K562 (cell line): ENCODE data around the gene DUXB. TPM values are rescaled to one million over a fixed set of nuclear protein-coding genes. Genes with fewer than 3 reads are reported as not detected.

ENCODE experiments used
- ATAC-seq: fragments of 200-7000 bp; cut with Tn5 transposase; 3 replicates; pipeline ENCODE4 v1.9.1; 2020; ENCODE audit warnings: moderate library complexity
- BruUV-seq: library from RNA; stranded (reverse); fragments of 400-500 nt; replicated peaks from 2 replicates; lab custom pipeline; 2021; lab: Mats Ljungman, UMichigan
- CTCF ChIA-PET: fragments of 300-600 bp; formaldehyde crosslinking; extraction: SDS; loops from one replicate; lab custom pipeline; 2021; ENCODE audit warnings: low intra/inter-chr PET ratio; lab: Yijun Ruan, JAX
- POLR2A ChIA-PET: fragments of 300-600, 350-650 bp; sonication (Branson Sonifier 250); formaldehyde crosslinking; extraction: SDS; loops from one replicate; lab custom pipeline; 2021; ENCODE audit warnings: antibody characterized with exemption, inconsistent platforms; lab: Yijun Ruan, JAX
- DNase-seq, 4 experiments: peaks; one replicate each; pipeline versions ENCODE4 v3.0.0 to v3.0.0-alpha.2; 2011 to 2018; ENCODE audit warnings: low spot score in 3 of 4, mixed read lengths in 3 of 4; ENCODE audit errors: extremely low read depth in 1 of 4
- FAIRE-seq: peaks from 2 replicates; lab custom pipeline; 2011; peaks lifted over from hg19 to GRCh38; lab: Jason Lieb, UNC
- H2AFZ ChIP-seq: 2 replicates; pipeline ENCODE4 v1.6.0; 2011; ENCODE audit warnings: low read depth, low read length, control low read depth, inconsistent platforms
- H3K27ac ChIP-seq: fragments of 200-600 bp; 3 replicates; pipeline ENCODE4 v1.8.0; 2011; ENCODE audit warnings: low read depth, mild to moderate bottlenecking, control low read depth, inconsistent platforms, low read length, moderate library complexity, mixed read lengths; ENCODE audit errors: extremely low read depth
- H3K27me3 ChIP-seq, 2 experiments: fragments of 300-600 bp in 1 of 2; 2 replicates in 1 of 2; 3 replicates in 1 of 2; pipeline versions ENCODE4 v1.6.0 to v1.8.0; 2011; ENCODE audit warnings: inconsistent platforms in 2 of 2, low read length in 2 of 2, mild to moderate bottlenecking in 1 of 2, mixed read lengths in 1 of 2, moderate library complexity in 1 of 2; ENCODE audit not compliant: control insufficient read depth in 2 of 2, insufficient read depth in 2 of 2
- H3K36me3 ChIP-seq: fragments of 300-600 bp; 3 replicates; pipeline ENCODE4 v1.8.0; 2011; ENCODE audit warnings: mild to moderate bottlenecking, low read length, inconsistent platforms; ENCODE audit not compliant: control insufficient read depth, insufficient read depth
- H3K4me1 ChIP-seq, 2 experiments: fragments of 200-600 bp in 1 of 2; replicated peaks in 1 of 2; 2 replicates in 1 of 2; 3 replicates in 1 of 2; pipeline versions ENCODE4 v1.5.1 to v1.8.0; 2011; ENCODE audit warnings: inconsistent platforms in 2 of 2, low read length in 2 of 2, mild to moderate bottlenecking in 1 of 2, mixed read lengths in 1 of 2, moderate library complexity in 1 of 2; ENCODE audit not compliant: control insufficient read depth in 2 of 2, insufficient read depth in 2 of 2
- H3K4me2 ChIP-seq: 2 replicates; pipeline ENCODE4 v1.6.1; 2011; ENCODE audit warnings: low read length, control low read depth, inconsistent platforms, mixed read lengths; ENCODE audit not compliant: insufficient read depth
- H3K4me3 ChIP-seq: fragments of 200-600 bp; sonication (generic), shearing (Covaris generic); 2 replicates; pipeline ENCODE4 v1.5.1; 2016; ENCODE audit warnings: control low read depth, inconsistent platforms
- H3K79me2 ChIP-seq: fragments of 200-600 bp; 3 replicates; pipeline ENCODE4 v1.8.0; 2011; ENCODE audit warnings: low read length, inconsistent platforms; ENCODE audit not compliant: control insufficient read depth, insufficient read depth
- H3K9ac ChIP-seq, 2 experiments: 2 replicates each; pipeline versions ENCODE4 v1.6.0 to v1.6.1; 2011; ENCODE audit warnings: low read depth in 2 of 2, low read length in 2 of 2, control low read depth in 1 of 2, inconsistent platforms in 1 of 2, mild to moderate bottlenecking in 1 of 2, mixed read lengths in 1 of 2; ENCODE audit not compliant: insufficient read depth in 1 of 2
- H3K9me1 ChIP-seq: one replicate; pipeline ENCODE4 v1.6.0; 2011; ENCODE audit warnings: inconsistent platforms, mild to moderate bottlenecking, low read length, moderate library complexity; ENCODE audit not compliant: control insufficient read depth, insufficient read depth
- H3K9me3 ChIP-seq: replicated peaks from 2 replicates; pipeline ENCODE4 v1.5.1; 2011; ENCODE audit warnings: low read depth, low read length, inconsistent platforms; ENCODE audit not compliant: control insufficient read depth, insufficient read depth
- H4K20me1 ChIP-seq: replicated peaks from 2 replicates; pipeline ENCODE4 v1.6.1; 2011; ENCODE audit warnings: low read length, inconsistent platforms, mixed read lengths; ENCODE audit not compliant: control insufficient read depth, insufficient read depth
- CEBPZ ChIP-seq: fragments of 150-350 bp; IDR thresholded peaks from 2 replicates; pipeline ENCODE4 v1.6.1; 2014; ENCODE audit warnings: low read depth, mild to moderate bottlenecking, low read length, borderline replicate concordance
- CSDE1 ChIP-seq, 2 experiments: fragments of 450-650 bp; IDR thresholded peaks; 2 replicates each; pipeline ENCODE4 v1.6.1; 2016; ENCODE audit warnings: mild to moderate bottlenecking in 1 of 2
- RHOXF2B ChIP-seq: fragments of 250-450 bp; sonication (Bioruptor Pico); conservative IDR thresholded peaks from 2 replicates; pipeline ENCODE4 v1.5.1; 2021
- SPI1 ChIP-seq: IDR thresholded peaks from 2 replicates; pipeline ENCODE4 v1.6.1; 2011; ENCODE audit warnings: low read depth, low read length, control low read depth, borderline replicate concordance
- ZFP36 ChIP-seq: fragments of 150-350 bp; IDR thresholded peaks from 2 replicates; pipeline ENCODE4 v1.6.1; 2018; ENCODE audit warnings: low read length, low read depth; ENCODE audit not compliant: partially characterized antibody
- WGBS: fragments of 100-300 bp; shearing (Covaris generic); methylation state at CpG from one replicate; pipeline ENCODE4 v1.1.6; 2016; ENCODE audit warnings: low coverage, mixed read lengths; ENCODE audit not compliant: insufficient coverage; ENCODE audit errors: missing lambda C conversion rate; 5-methylcytosine and 5-hydroxymethylcytosine counted together
- in situ Hi-C: fragments of 300-500 bp; cut with MboI; formaldehyde crosslinking; loops from 4 replicates; pipeline ENCODE4 v1.15.0; 2018; ENCODE audit warnings: inconsistent platforms, mixed read lengths
- intact Hi-C: fragments of 100-400 bp; cut with micrococcal nuclease; formaldehyde crosslinking; loops from 2 replicates; pipeline ENCODE4 v1.14.2; 2022
- polyA plus RNA-seq, 8 experiments: library from polyadenylated mRNA; depleted of rRNA in 4 of 8; stranded (reverse) in 5 of 8; unstranded in 3 of 8; fragments of >200 nt; fragmentation: Nextera tagmentation in 2 of 8; fragmentation: Illumina TruSeq in 1 of 8; extraction: Ambion mirVana in 2 of 8; extraction: Trizol in 1 of 8; gene quantifications; 2 replicates each; pipeline versions ENCODE4 v1.2.1 to v1.2.3, GENCODE V29; 2011 to 2014; ENCODE audit warnings: inconsistent platforms in 1 of 8, missing spikeins in 1 of 8
- total RNA-seq, 7 experiments: library from RNA; depleted of rRNA in 6 of 7; stranded (reverse); fragments of >200 nt in 6 of 7; fragmentation: Illumina TruSeq in 2 of 7; extraction: Trizol in 2 of 7; gene quantifications; 2 replicates each; pipeline versions ENCODE4 v1.2.1 to v1.2.3, GENCODE V29; 2011 to 2021; ENCODE audit warnings: low replicate concordance in 1 of 7

The DUXB gene
- total and polyA plus RNA-seq, 9 of the 15 experiments (the other 6 are each of a cell fraction or from before 2014, with no cell fraction given) = not detected

- in situ Hi-C loops = no loop called here
- no TSS peak for BruUV-seq
Measured at GRCh38 chr16:75745242-75745641, 44.0 kb upstream of the DUXB start.

DNA sequence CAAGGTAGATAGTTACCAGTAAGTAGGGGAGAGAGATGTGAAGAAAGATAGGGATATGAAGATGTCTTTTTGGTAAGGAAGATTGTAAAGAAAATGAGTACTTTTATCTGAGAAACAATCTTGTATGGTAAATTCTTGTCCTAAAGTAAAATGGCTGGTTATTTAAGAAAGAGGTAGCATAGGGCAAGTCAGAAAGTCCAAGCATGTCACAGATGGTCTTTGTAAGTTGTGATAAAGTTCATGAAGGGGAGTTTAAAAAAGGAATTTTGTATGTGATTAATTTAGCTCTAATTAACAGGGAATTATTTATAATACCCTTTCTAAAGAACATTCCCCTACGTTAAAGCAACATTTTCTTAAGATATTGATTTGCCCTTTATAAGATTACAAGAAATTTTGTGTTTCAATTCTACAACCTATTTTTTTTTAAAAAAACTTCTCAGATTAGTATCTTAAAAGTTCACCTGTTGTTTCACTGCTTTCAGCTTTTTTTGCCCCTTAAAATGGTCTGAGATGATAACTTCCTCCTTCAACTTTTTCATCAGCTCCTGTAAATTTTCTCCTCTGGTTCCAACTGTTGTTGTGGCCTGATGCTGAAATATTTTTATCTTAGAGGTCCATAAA, 41.3 kb upstream of the DUXB start:
- no peaks in the 10 kb centered on the region for H3K79me2 ChIP-seq
- no peaks in the 10 kb centered on the region for H4K20me1 ChIP-seq
- DNase-seq = no peak
- no peaks in the 10 kb centered on the region for H3K36me3 ChIP-seq
- no peaks in the 10 kb centered on the region for H3K4me1 ChIP-seq
- no peak overlapping the region for H2AFZ ChIP-seq
- intact Hi-C loops (no loop called here), in situ Hi-C loops (no loop called here)
- H3K27me3 ChIP-seq = no peaks in the 10 kb centered on the region
- H3K9me1 ChIP-seq = no peaks in the 10 kb centered on the region
- POLR2A ChIA-PET = no interaction called here
- H3K9me3 ChIP-seq = no peaks in the 10 kb centered on the region
- H3K4me3 ChIP-seq = no peak overlapping the region
- no TSS peak for BruUV-seq
- H3K4me2 ChIP-seq = no peak overlapping the region
- 0% methylated on average over 1 of the region's 1 CpG for WGBS
- H3K9ac ChIP-seq = no peak overlapping the region
- no peak overlapping the region for H3K27ac ChIP-seq
- TF ChIP-seq CEBPZ (0 out of 2 replicates have a peak, but pooled peaks have one; percentile 26), CSDE1 (IDR thresholded peaks at IDR 0.05) (no peak), ZFP36 (peak; percentile 80)
- TF ChIP-seq, all 486 proteins: peak for 2
- CTCF ChIA-PET = no interaction called here
- ATAC-seq = no peak
- no peak for FAIRE-seq

More at GRCh38 chr16:75745242-75745641, 44.0 kb upstream of the DUXB start:
- Histone ChIP-seq H3K27me3 (no peaks in the 10 kb centered on the region; a peak in 2 of 5 replicates), H3K36me3 (no peaks in the 10 kb centered on the region), H3K4me2 (no peak overlapping the region), H2AFZ (no peak overlapping the region), H3K9me1 (no peaks in the 10 kb centered on the region), H3K9me3 (no peaks in the 10 kb centered on the region), H3K4me3 (no peak overlapping the region), H3K79me2 (no peaks in the 10 kb centered on the region), H3K27ac (no peak overlapping the region), H3K4me1 (no peaks in the 10 kb centered on the region), H4K20me1 (no peaks in the 10 kb centered on the region), H3K9ac (no peak overlapping the region)
- WGBS = 6% methylated on average over 1 of the region's 1 CpG
- TF ChIP-seq SPI1 = peak; percentile 54
- no peak for TF ChIP-seq RHOXF2B
- ChIA-PET CTCF (no interaction called here), POLR2A (no interaction called here)
- DNase-seq (no peak), ATAC-seq (no peak), FAIRE-seq (no peak)
- intact Hi-C loops = no loop called here
